Panc1 (cell line): Measurements from ENCODE around the gene CUX1. TPM values are rescaled to one million over a fixed set of nuclear protein-coding genes. Genes with fewer than 3 reads are reported as not detected.

Source experiments
- ATAC-seq: fragments of 200-7000 bp; cut with Tn5 transposase; 2 replicates; pipeline ENCODE4 v1.9.1; 2020; ENCODE audit warnings: mild to moderate bottlenecking, moderate library complexity
- BruUV-seq: library from RNA; stranded (reverse); fragments of 400-500 nt; replicated peaks from 2 replicates; lab custom pipeline; 2021; lab: Mats Ljungman, UMichigan
- CTCF ChIA-PET: fragments of 300-600 bp; sonication (Branson Sonifier 250); formaldehyde crosslinking; loops from one replicate; lab custom pipeline; 2022; ENCODE audit warnings: antibody characterized with exemption; lab: Charles Lee
- POLR2A ChIA-PET: fragments of 300-600 bp; sonication (Branson Sonifier 250); formaldehyde crosslinking; loops from one replicate; lab custom pipeline; 2022; ENCODE audit warnings: antibody characterized with exemption; lab: Charles Lee
- DNase-seq: peaks from one replicate; pipeline ENCODE4 v3.0.0-alpha.2; 2010; ENCODE audit warnings: low read depth, low spot score
- H3K27ac ChIP-seq: 2 replicates; pipeline ENCODE4 v1.5.1; 2011; ENCODE audit warnings: mild to moderate bottlenecking, low read length, inconsistent platforms
- H3K27me3 ChIP-seq: fragments of 200-500 bp; sonication (Bioruptor generic); 2 replicates; pipeline ENCODE4 v1.6.0; 2014; ENCODE audit warnings: low read length, inconsistent platforms; ENCODE audit not compliant: control insufficient read depth, insufficient read depth
- H3K36me3 ChIP-seq: fragments of 200-500 bp; sonication (Bioruptor generic); 2 replicates; pipeline ENCODE4 v1.5.1; 2014; ENCODE audit warnings: inconsistent platforms, mild to moderate bottlenecking, low read length, moderate library complexity; ENCODE audit not compliant: control insufficient read depth, insufficient read depth
- H3K4me1 ChIP-seq: 2 replicates; pipeline ENCODE4 v1.5.1; 2011; ENCODE audit warnings: inconsistent platforms, mild to moderate bottlenecking, low read length, moderate library complexity; ENCODE audit not compliant: control insufficient read depth, insufficient read depth
- H3K4me3 ChIP-seq, 2 experiments: 2 replicates each; pipeline ENCODE4 v1.5.1; 2011 to 2012; ENCODE audit warnings: low read depth in 2 of 2, low read length in 2 of 2, mild to moderate bottlenecking in 2 of 2, inconsistent platforms in 1 of 2, moderate library complexity in 1 of 2
- H3K9me3 ChIP-seq: fragments of 200-500 bp; sonication (Bioruptor generic); 2 replicates; pipeline ENCODE4 v1.5.1; 2014; ENCODE audit warnings: low read depth, mild to moderate bottlenecking, inconsistent platforms, low read length, moderate library complexity; ENCODE audit not compliant: control insufficient read depth, insufficient read depth
- POLR2AphosphoS5 ChIP-seq: IDR thresholded peaks from 2 replicates; pipeline ENCODE4 v1.6.1; 2012; ENCODE audit warnings: mild to moderate bottlenecking, low read depth, low read length, moderate library complexity
- SIN3A ChIP-seq: IDR thresholded peaks from 2 replicates; pipeline ENCODE4 v1.6.1; 2012; ENCODE audit warnings: low read depth, mild to moderate bottlenecking, low read length, moderate library complexity, borderline replicate concordance; ENCODE audit not compliant: insufficient read depth
- TCF7L2 ChIP-seq: IDR thresholded peaks from 2 replicates; pipeline ENCODE4 v1.6.1; 2011; ENCODE audit warnings: mild to moderate bottlenecking, low read depth, low read length, inconsistent platforms
- in situ Hi-C: cut with HindIII; loops from 2 replicates; pipeline ENCODE4 v1.10.0; 2016; ENCODE audit warnings: low sequenced_read_pairs, low pct_unique_long_range_greater_than_20kb
- intact Hi-C: fragments of 100-400 bp; cut with micrococcal nuclease; formaldehyde crosslinking; loops from one replicate; pipeline ENCODE4 v1.10.0; 2022; ENCODE audit not compliant: unreplicated experiment
- total RNA-seq: library from RNA; stranded (reverse); gene quantifications from one replicate; pipeline ENCODE4 v1.2.1, GENCODE V29; 2021; ENCODE audit not compliant: unreplicated experiment
- TF ChIP-seq, protein P1 (sequence below): fragments of 450-650 bp; IDR thresholded peaks from 2 replicates; pipeline ENCODE4 v1.5.1; 2017; ENCODE audit warnings: mild to moderate bottlenecking
- TF ChIP-seq, protein P2 (sequence below), 2 experiments: IDR thresholded peaks; 2 replicates each; pipeline ENCODE4 v1.6.1; 2011 to 2012; ENCODE audit warnings: low read depth in 2 of 2, control low read depth in 1 of 2, low read length in 1 of 2, mild to moderate bottlenecking in 1 of 2, moderate library complexity in 1 of 2; ENCODE audit not compliant: insufficient read depth in 1 of 2

The CUX1 gene
- total RNA-seq, 1 experiment from 2014 or later = 50.9 TPM

DNA sequence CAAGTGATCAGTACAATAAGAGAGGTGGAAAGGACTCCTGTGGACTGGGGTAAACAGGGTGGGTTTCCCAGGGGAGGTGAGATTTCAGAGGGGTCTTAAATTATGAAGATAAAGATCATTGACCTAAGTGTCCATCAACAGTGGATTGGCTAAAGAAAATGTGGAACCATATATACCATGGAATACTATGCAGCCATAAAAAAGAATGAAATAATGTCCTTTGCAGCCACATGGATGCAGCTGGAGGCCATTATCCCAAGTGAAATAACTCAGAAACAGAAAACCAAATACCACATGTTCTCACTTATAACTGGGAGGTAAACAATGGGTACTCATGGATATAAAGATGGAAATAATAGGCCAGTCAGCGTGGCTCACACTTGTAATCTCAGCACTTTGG lies 28.9 kb upstream of the CUX1 start:
- Histone ChIP-seq H3K36me3 (no peaks in the 10 kb centered on the region), H3K4me3 (no peak overlapping the region), H3K27ac (no peak overlapping the region), H3K9me3 (no peaks in the 10 kb centered on the region; the same call in 1 of the 2 replicates), H3K27me3 (no peaks in the 10 kb centered on the region), H3K4me1 (no peaks in the 10 kb centered on the region)
- in situ Hi-C loops (no loop called here), intact Hi-C loops (no loop called here)
- TF ChIP-seq SIN3A (no peak), TCF7L2 (no peak), POLR2AphosphoS5 (no peak)
- TF ChIP-seq, protein P1, sequence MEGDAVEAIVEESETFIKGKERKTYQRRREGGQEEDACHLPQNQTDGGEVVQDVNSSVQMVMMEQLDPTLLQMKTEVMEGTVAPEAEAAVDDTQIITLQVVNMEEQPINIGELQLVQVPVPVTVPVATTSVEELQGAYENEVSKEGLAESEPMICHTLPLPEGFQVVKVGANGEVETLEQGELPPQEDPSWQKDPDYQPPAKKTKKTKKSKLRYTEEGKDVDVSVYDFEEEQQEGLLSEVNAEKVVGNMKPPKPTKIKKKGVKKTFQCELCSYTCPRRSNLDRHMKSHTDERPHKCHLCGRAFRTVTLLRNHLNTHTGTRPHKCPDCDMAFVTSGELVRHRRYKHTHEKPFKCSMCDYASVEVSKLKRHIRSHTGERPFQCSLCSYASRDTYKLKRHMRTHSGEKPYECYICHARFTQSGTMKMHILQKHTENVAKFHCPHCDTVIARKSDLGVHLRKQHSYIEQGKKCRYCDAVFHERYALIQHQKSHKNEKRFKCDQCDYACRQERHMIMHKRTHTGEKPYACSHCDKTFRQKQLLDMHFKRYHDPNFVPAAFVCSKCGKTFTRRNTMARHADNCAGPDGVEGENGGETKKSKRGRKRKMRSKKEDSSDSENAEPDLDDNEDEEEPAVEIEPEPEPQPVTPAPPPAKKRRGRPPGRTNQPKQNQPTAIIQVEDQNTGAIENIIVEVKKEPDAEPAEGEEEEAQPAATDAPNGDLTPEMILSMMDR = no peak
- TF ChIP-seq, protein P2, sequence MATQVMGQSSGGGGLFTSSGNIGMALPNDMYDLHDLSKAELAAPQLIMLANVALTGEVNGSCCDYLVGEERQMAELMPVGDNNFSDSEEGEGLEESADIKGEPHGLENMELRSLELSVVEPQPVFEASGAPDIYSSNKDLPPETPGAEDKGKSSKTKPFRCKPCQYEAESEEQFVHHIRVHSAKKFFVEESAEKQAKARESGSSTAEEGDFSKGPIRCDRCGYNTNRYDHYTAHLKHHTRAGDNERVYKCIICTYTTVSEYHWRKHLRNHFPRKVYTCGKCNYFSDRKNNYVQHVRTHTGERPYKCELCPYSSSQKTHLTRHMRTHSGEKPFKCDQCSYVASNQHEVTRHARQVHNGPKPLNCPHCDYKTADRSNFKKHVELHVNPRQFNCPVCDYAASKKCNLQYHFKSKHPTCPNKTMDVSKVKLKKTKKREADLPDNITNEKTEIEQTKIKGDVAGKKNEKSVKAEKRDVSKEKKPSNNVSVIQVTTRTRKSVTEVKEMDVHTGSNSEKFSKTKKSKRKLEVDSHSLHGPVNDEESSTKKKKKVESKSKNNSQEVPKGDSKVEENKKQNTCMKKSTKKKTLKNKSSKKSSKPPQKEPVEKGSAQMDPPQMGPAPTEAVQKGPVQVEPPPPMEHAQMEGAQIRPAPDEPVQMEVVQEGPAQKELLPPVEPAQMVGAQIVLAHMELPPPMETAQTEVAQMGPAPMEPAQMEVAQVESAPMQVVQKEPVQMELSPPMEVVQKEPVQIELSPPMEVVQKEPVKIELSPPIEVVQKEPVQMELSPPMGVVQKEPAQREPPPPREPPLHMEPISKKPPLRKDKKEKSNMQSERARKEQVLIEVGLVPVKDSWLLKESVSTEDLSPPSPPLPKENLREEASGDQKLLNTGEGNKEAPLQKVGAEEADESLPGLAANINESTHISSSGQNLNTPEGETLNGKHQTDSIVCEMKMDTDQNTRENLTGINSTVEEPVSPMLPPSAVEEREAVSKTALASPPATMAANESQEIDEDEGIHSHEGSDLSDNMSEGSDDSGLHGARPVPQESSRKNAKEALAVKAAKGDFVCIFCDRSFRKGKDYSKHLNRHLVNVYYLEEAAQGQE (IDR thresholded peaks at IDR 0.05; ENCODE audit: insufficient read depth in 1 of 2, low read depth in 2 of 2, low read length in 1 of 2) = no peak
- BruUV-seq = no TSS peak
- POLR2A ChIA-PET = no interaction called here
- ATAC-seq (no peak), DNase-seq (no peak)
- CTCF ChIA-PET = no interaction called here

DNA sequence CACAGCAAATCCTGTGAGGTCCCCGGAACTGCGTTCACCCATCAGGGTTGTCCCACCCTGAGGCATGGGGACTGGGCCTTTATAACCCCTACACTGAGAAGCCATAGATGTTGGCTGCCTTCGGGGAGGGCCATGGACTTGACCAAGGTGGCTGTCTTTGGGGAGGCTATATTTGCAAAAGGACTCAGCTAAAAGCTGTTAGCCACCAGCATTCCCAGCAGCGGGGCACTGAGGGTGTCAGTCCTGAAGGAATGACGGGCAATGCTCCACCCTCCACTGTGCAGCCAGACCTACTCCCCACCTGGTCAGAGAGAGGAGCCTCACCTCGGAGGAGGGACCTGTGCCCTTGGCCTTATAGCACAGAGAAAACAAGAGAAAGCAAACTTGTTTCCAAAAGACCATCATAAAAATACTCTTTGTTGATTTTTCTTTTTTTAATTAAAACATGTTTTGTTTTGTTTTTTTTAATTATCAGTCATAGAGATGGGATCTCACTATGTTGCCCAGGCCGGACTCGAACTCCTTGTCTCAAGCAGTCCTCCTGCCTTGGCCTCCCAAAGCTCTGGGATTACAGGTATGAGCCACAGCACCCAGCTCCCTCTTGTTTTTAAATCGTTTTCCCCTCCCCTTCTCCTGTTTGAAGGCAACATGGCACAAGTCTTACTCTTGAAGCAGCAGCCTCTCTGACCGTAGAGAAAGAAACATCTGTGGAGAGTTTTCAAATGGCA lies 26.7 kb upstream of the CUX1 start:
- ChIA-PET CTCF (no interaction called here), POLR2A (interaction anchor here (0.6 to 0.7 kb wide), 2 partner anchors 31 to 92 kb away, joined by 7 to 9 read pairs; no protein-coding TSS in a partner anchor)
- no peaks in the 10 kb centered on the region for H3K27me3 ChIP-seq
- in situ Hi-C loops = no loop called here
- H3K27ac ChIP-seq = no peak overlapping the region
- no peaks in the 10 kb centered on the region for H3K4me1 ChIP-seq
- intact Hi-C loops = no loop called here
- DNase-seq (no peak), ATAC-seq (no peak)
- H3K9me3 ChIP-seq = no peaks in the 10 kb centered on the region; the same call in 1 of the 2 replicates
- no peaks in the 10 kb centered on the region for H3K36me3 ChIP-seq
- BruUV-seq = no TSS peak
- TF ChIP-seq, protein P2 (IDR thresholded peaks at IDR 0.05; ENCODE audit: insufficient read depth in 1 of 2, low read depth in 2 of 2, low read length in 1 of 2) = no peak
- TF ChIP-seq, protein P1 = no peak
- TF ChIP-seq SIN3A = no peak
- no peak for TF ChIP-seq TCF7L2
- TF ChIP-seq POLR2AphosphoS5 = no peak
- H3K4me3 ChIP-seq = no peak overlapping the region
